Measurements from ENCODE around the gene FADS6.

Gene FADS6

DNA sequence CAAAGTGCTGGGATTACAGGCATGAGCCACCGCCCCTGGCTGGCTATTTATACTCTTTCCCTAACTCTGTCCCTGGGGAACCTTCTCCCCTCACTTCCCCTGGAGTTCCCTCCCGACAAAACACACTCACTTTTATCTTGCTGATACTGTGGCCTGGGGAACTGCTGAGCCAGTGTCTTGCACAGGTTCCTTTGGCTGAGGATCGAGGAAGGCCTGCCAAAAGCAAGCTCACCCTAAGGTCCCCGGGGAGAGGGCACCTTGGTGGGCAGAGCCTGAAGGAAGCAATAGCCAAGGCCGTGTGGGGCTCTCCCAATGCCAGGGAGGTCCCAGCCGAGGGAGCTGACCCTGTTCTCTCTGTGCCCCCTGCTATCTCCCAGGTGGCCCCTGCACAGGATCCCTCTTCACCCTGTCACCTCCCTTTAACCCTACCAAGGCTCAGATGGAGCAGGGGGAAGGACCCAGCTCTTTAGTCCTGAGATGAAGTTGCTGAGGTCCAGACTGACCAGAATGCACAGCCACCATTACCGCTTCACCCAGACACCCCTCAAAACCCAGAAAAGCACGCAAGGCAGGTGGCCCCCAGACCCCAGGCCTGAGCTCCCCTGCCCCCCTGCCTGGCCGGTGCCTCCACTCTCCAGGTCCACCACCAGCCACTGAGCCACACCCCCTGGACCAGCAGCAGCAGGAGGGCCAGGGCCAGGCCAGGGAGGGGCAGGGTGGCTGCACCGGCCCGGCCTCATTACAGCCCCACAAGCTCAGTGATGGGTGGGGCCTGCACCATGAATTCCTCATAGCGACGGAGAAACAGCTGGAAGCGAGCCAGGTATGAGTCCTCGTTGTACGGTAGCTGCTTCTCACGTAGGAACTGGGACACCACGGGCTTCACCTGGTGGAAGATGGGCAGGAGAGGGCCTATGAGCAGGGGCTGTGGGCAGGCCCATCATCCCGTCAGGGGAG lies 15.6 kb downstream of the FADS6 start:
- no peak overlapping the region for H3K4me3 ChIP-seq (replicated peaks; ENCODE audit: low read depth, low read length)
- TF ChIP-seq, protein P1, sequence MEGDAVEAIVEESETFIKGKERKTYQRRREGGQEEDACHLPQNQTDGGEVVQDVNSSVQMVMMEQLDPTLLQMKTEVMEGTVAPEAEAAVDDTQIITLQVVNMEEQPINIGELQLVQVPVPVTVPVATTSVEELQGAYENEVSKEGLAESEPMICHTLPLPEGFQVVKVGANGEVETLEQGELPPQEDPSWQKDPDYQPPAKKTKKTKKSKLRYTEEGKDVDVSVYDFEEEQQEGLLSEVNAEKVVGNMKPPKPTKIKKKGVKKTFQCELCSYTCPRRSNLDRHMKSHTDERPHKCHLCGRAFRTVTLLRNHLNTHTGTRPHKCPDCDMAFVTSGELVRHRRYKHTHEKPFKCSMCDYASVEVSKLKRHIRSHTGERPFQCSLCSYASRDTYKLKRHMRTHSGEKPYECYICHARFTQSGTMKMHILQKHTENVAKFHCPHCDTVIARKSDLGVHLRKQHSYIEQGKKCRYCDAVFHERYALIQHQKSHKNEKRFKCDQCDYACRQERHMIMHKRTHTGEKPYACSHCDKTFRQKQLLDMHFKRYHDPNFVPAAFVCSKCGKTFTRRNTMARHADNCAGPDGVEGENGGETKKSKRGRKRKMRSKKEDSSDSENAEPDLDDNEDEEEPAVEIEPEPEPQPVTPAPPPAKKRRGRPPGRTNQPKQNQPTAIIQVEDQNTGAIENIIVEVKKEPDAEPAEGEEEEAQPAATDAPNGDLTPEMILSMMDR (IDR thresholded peaks at IDR 0.05; ENCODE audit: insufficient read depth, low read length, poor library complexity, severe bottlenecking), result no peak
- no peak for DNase-seq (ENCODE audit: extremely low read depth, insufficient read length)

GRCh38 chr17:74875977-74876593 lies 17.3 kb downstream of the FADS6 start:
- H3K4me3 ChIP-seq (replicated peaks; ENCODE audit: low read depth, low read length), result no peak overlapping the region
- no peak for DNase-seq (ENCODE audit: extremely low read depth, insufficient read length)
- peaks cover 3% of the 10 kb centered on the region for H3K36me3 ChIP-seq (ENCODE audit: control insufficient read depth, insufficient read depth, low read length)
- TF ChIP-seq, protein P1 (IDR thresholded peaks at IDR 0.05; ENCODE audit: insufficient read depth, low read length, poor library complexity, severe bottlenecking), result no peak
- peaks cover 1% of the 10 kb centered on the region; the same call in 1 of the 2 replicates for H3K27me3 ChIP-seq (replicated peaks; ENCODE audit: control insufficient read depth, insufficient read depth, low read length)

More for the DNA sequence above, 15.6 kb downstream of the FADS6 start:
- peaks cover 1% of the 10 kb centered on the region; the same call in 1 of the 2 replicates for H3K27me3 ChIP-seq (replicated peaks; ENCODE audit: control insufficient read depth, insufficient read depth, low read length)
- no peaks in the 10 kb centered on the region for H3K36me3 ChIP-seq (ENCODE audit: control insufficient read depth, insufficient read depth, low read length)

GRCh38 chr17:74875155-74875976 lies 18.1 kb downstream of the FADS6 start:
- Histone ChIP-seq H3K27me3 (replicated peaks; ENCODE audit: control insufficient read depth, insufficient read depth, low read length) (no peaks in the 10 kb centered on the region), H3K36me3 (ENCODE audit: control insufficient read depth, insufficient read depth, low read length) (peaks cover 4% of the 10 kb centered on the region), H3K4me3 (replicated peaks; ENCODE audit: low read depth, low read length) (no peak overlapping the region)
- no peak for DNase-seq (ENCODE audit: extremely low read depth, insufficient read length)
- TF ChIP-seq, protein P1 (IDR thresholded peaks at IDR 0.05; ENCODE audit: insufficient read depth, low read length, poor library complexity, severe bottlenecking), result no peak

GRCh38 chr17:74874615-74875037 lies 18.8 kb downstream of the FADS6 start:
- Histone ChIP-seq H3K27me3 (replicated peaks; ENCODE audit: control insufficient read depth, insufficient read depth, low read length) (no peaks in the 10 kb centered on the region), H3K4me3 (replicated peaks; ENCODE audit: low read depth, low read length) (no peak overlapping the region), H3K36me3 (ENCODE audit: control insufficient read depth, insufficient read depth, low read length) (peaks cover 8% of the 10 kb centered on the region)
- no peak for DNase-seq (ENCODE audit: extremely low read depth, insufficient read length)
- TF ChIP-seq, protein P1 (IDR thresholded peaks at IDR 0.05; ENCODE audit: insufficient read depth, low read length, poor library complexity, severe bottlenecking), result no peak

- no peak for DNase-seq (ENCODE audit: extremely low read depth, insufficient read length)
- peaks cover 10% of the 10 kb centered on the region for H3K36me3 ChIP-seq (ENCODE audit: control insufficient read depth, insufficient read depth, low read length)
These were observed 19.4 kb downstream of the FADS6 start for GRCh38 chr17:74873874-74874614.

More at GRCh38 chr17:74873874-74874614, 19.4 kb downstream of the FADS6 start:
- TF ChIP-seq, protein P1 (IDR thresholded peaks at IDR 0.05; ENCODE audit: insufficient read depth, low read length, poor library complexity, severe bottlenecking), result no peak
- Histone ChIP-seq H3K27me3 (replicated peaks; ENCODE audit: control insufficient read depth, insufficient read depth, low read length) (no peaks in the 10 kb centered on the region), H3K4me3 (replicated peaks; ENCODE audit: low read depth, low read length) (peak overlapping the region; percentile 91)

Data from GM06990 (cell line).